CD14-positive monocyte (primary cell): ENCODE results near the gene SHD. TPM values are rescaled to one million over a fixed set of nuclear protein-coding genes. Genes with fewer than 3 reads are reported as not detected.

Experiments used
- DNase-seq, 3 donors: peaks; one replicate each; pipeline ENCODE4 v3.0.0-alpha.2; 2011 to 2022
- H2AFZ ChIP-seq: 2 replicates; pipeline ENCODE4 v1.6.0; 2012; ENCODE audit warnings: mild to moderate bottlenecking, low read depth, low read length, inconsistent platforms; ENCODE audit not compliant: insufficient read depth, poor library complexity, severe bottlenecking
- H3K27ac ChIP-seq, 2 donors: 1 replicate in 1 of 2; 2 replicates in 1 of 2; pipeline ENCODE4 v1.5.1; 2012 to 2013; ENCODE audit warnings: low read length in 2 of 2, control low read depth in 1 of 2, inconsistent platforms in 1 of 2, low read depth in 1 of 2, mild to moderate bottlenecking in 1 of 2
- H3K27me3 ChIP-seq, 2 donors: one replicate each; pipeline versions ENCODE4 v1.6.0 to v1.6.1; 2011 to 2013; ENCODE audit warnings: low read length in 2 of 2; ENCODE audit not compliant: control insufficient read depth in 2 of 2, insufficient read depth in 2 of 2
- H3K36me3 ChIP-seq, 2 donors: replicated peaks in 1 of 2; 1 replicate in 1 of 2; 2 replicates in 1 of 2; pipeline versions ENCODE4 v1.5.1 to v1.6.1; 2012 to 2013; ENCODE audit warnings: low read length in 2 of 2, control low read depth in 1 of 2, inconsistent platforms in 1 of 2, mild to moderate bottlenecking in 1 of 2; ENCODE audit not compliant: insufficient read depth in 2 of 2, control insufficient read depth in 1 of 2
- H3K4me1 ChIP-seq, 2 donors: 1 replicate in 1 of 2; 2 replicates in 1 of 2; pipeline versions ENCODE4 v1.5.1 to v1.6.1; 2012 to 2013; ENCODE audit warnings: low read length in 2 of 2, control low read depth in 1 of 2, inconsistent platforms in 1 of 2, mild to moderate bottlenecking in 1 of 2, moderate library complexity in 1 of 2; ENCODE audit not compliant: insufficient read depth in 2 of 2, control insufficient read depth in 1 of 2
- H3K4me2 ChIP-seq: replicated peaks from 2 replicates; pipeline ENCODE3; 2012; ENCODE audit warnings: low read length, moderate library complexity, mild to moderate bottlenecking; ENCODE audit not compliant: poor library complexity, severe bottlenecking; ENCODE audit errors: extremely low read depth
- H3K4me3 ChIP-seq, 3 experiments: fragments of 200-600 bp in 1 of 3; sonication (generic) in 1 of 3; replicated peaks in 1 of 3; 1 replicate in 2 of 3; 2 replicates in 1 of 3; pipeline ENCODE4 v1.5.1; 2011 to 2013; ENCODE audit warnings: low read length in 3 of 3, mild to moderate bottlenecking in 3 of 3, control low read depth in 2 of 3, low read depth in 2 of 3, inconsistent platforms in 1 of 3, moderate library complexity in 1 of 3
- H3K79me2 ChIP-seq: 2 replicates; pipeline ENCODE4 v1.6.0; 2012; ENCODE audit warnings: mild to moderate bottlenecking, control low read depth, inconsistent platforms, low read length, moderate library complexity; ENCODE audit not compliant: insufficient read depth
- H3K9ac ChIP-seq: 2 replicates; pipeline ENCODE4 v1.6.0; 2017; ENCODE audit warnings: low read length, mild to moderate bottlenecking; ENCODE audit not compliant: insufficient read depth, poor library complexity, severe bottlenecking
- H3K9me3 ChIP-seq, 2 donors: replicated peaks in 1 of 2; 1 replicate in 1 of 2; 2 replicates in 1 of 2; pipeline versions ENCODE4 v1.5.1 to v1.6.1; 2012 to 2013; ENCODE audit warnings: low read length in 2 of 2, control low read depth in 1 of 2; ENCODE audit not compliant: control insufficient read depth in 1 of 2, insufficient read depth in 1 of 2
- H4K20me1 ChIP-seq: 2 replicates; pipeline ENCODE4 v1.6.0; 2012; ENCODE audit warnings: mild to moderate bottlenecking, low read length, control low read depth, moderate library complexity; ENCODE audit not compliant: insufficient read depth
- H3K27ac Mint-ChIP-seq, 7 donors: one replicate each; pipeline ENCODE4 v1.8.0; 2020; ENCODE audit warnings: mild to moderate bottlenecking in 7 of 7, mixed read lengths in 7 of 7, moderate library complexity in 6 of 7, inconsistent platforms in 2 of 7
- H3K27me3 Mint-ChIP-seq, 3 donors: one replicate each; pipeline ENCODE4 v1.8.0; 2021 to 2022; ENCODE audit warnings: low read depth in 3 of 3, mild to moderate bottlenecking in 3 of 3, mixed read lengths in 3 of 3, moderate library complexity in 3 of 3, inconsistent platforms in 1 of 3
- H3K36me3 Mint-ChIP-seq, 2 donors: one replicate each; pipeline ENCODE4 v1.8.0; 2020; ENCODE audit warnings: mixed read lengths in 2 of 2, inconsistent platforms in 1 of 2, mild to moderate bottlenecking in 1 of 2
- H3K4me1 Mint-ChIP-seq: one replicate; pipeline ENCODE4 v1.8.0; 2020; ENCODE audit warnings: mild to moderate bottlenecking, mixed read lengths
- H3K4me3 Mint-ChIP-seq, 2 donors: one replicate each; pipeline ENCODE4 v1.8.0; 2020; ENCODE audit warnings: mild to moderate bottlenecking in 2 of 2, mixed read lengths in 2 of 2, moderate library complexity in 1 of 2
- H3K9me3 Mint-ChIP-seq, 7 donors: one replicate each; pipeline ENCODE4 v1.8.0; 2020 to 2022; ENCODE audit warnings: mixed read lengths in 7 of 7, mild to moderate bottlenecking in 6 of 7, moderate library complexity in 6 of 7, inconsistent platforms in 2 of 7
- CTCF ChIP-seq: fragments of 200-600 bp; IDR thresholded peaks from one replicate; pipeline ENCODE4 v1.8.0; 2022; ENCODE audit warnings: antibody characterized with exemption, mild to moderate bottlenecking
- WGBS: methylation state at CpG from one replicate; pipeline ENCODE4 v1.1.5; 2013; ENCODE audit warnings: missing lambda C conversion rate; ENCODE audit not compliant: insufficient coverage; 5-methylcytosine and 5-hydroxymethylcytosine counted together
- intact Hi-C, 2 donors: fragments of 100-400 bp; cut with micrococcal nuclease; formaldehyde crosslinking; loops; one replicate each; pipeline versions ENCODE4 v1.15.0 to v1.15.1; 2023
- polyA plus RNA-seq, 3 donors: library from polyadenylated mRNA; depleted of rRNA in 1 of 3; unstranded in 2 of 3; stranded (reverse) in 1 of 3; fragments of 300-500 nt in 2 of 3; fragments of >200 nt in 1 of 3; fragmentation: Illumina TruSeq in 2 of 3; gene quantifications; 1 replicate in 2 of 3; 2 replicates in 1 of 3; pipeline ENCODE4 v1.2.3, GENCODE V29; 2012 to 2021

Gene SHD
- polyA plus RNA-seq, 3 donors, result not detected

GRCh38 chr19:4337906-4338440, 58.9 kb downstream of the SHD start:
- TF ChIP-seq CTCF, result no peak
- H2AFZ ChIP-seq, result peak overlapping the region; percentile 96
- intact Hi-C loops, result loop anchor here in 1 of 2 donors (10.0 kb wide), 1 partner anchor 93 kb away; the partner anchor contains the start of gene YJU2
- peak overlapping the region in 1 of 2 donors; percentile 6 for H3K27ac ChIP-seq
- peak overlapping the region; percentile 46 to 76 (median 63) for H3K4me3 ChIP-seq
- DNase-seq, result no peak
- no peaks in the 10 kb centered on the region for H3K27me3 ChIP-seq
- H3K9ac ChIP-seq, result peak overlapping the region; percentile 49
- Mint-ChIP-seq H3K27ac (peak overlapping the region; percentile 13 to 85 (median 78)), H3K9me3 (peaks cover 0 to 7% (median 0%) of the 10 kb centered on the region in 7 donors), H3K4me1 (peaks cover 21% of the 10 kb centered on the region), H3K27me3 (peaks cover 1 to 14% (median 12%) of the 10 kb centered on the region in 3 donors), H3K36me3 (no peaks in the 10 kb centered on the region), H3K4me3 (peak overlapping the region; percentile 96 to 97)
- no peaks in the 10 kb centered on the region for H3K79me2 ChIP-seq
- 11% methylated on average over 10 of the region's 14 CpGs for WGBS
- H3K4me1 ChIP-seq, result peaks cover 17 to 24% of the 10 kb centered on the region in 2 donors
- peak overlapping the region; percentile 84 for H3K4me2 ChIP-seq
- H3K9me3 ChIP-seq, result no peaks in the 10 kb centered on the region
- H3K36me3 ChIP-seq, result no peaks in the 10 kb centered on the region
- no peaks in the 10 kb centered on the region for H4K20me1 ChIP-seq

- no peak for TF ChIP-seq CTCF
- peaks cover 17 to 27% of the 10 kb centered on the region in 2 donors for H3K4me1 ChIP-seq
- peak within 1 kb of the TSS; percentile 49 for H3K9ac ChIP-seq
- H3K79me2 ChIP-seq, result no peaks in the 10 kb centered on the region
- peak within 1 kb of the TSS in 1 of 2 donors; percentile 6 for H3K27ac ChIP-seq
- H4K20me1 ChIP-seq, result no peaks in the 10 kb centered on the region
- peak within 1 kb of the TSS; percentile 46 to 76 (median 63) for H3K4me3 ChIP-seq
- H3K9me3 Mint-ChIP-seq, result peaks cover 0 to 7% (median 0%) of the 10 kb centered on the region in 7 donors
- no peaks in the 10 kb centered on the region for H3K27me3 ChIP-seq
- peak within 1 kb of the TSS; percentile 96 to 97 for H3K4me3 Mint-ChIP-seq
- H3K4me1 Mint-ChIP-seq, result peaks cover 21% of the 10 kb centered on the region
- DNase-seq, result no peak
- peaks cover 1 to 14% (median 12%) of the 10 kb centered on the region in 3 donors for H3K27me3 Mint-ChIP-seq
- H3K4me2 ChIP-seq, result peak within 1 kb of the TSS; percentile 84
- H2AFZ ChIP-seq, result peak within 1 kb of the TSS; percentile 96
- no peaks in the 10 kb centered on the region for H3K36me3 ChIP-seq
- 75% methylated on average over 13 of the region's 27 CpGs for WGBS
- H3K9me3 ChIP-seq, result no peaks in the 10 kb centered on the region
- intact Hi-C loops, result loop anchor here in 1 of 2 donors (10.0 kb wide), 1 partner anchor 94 kb away; the partner anchor contains the start of gene YJU2
- no peaks in the 10 kb centered on the region for H3K36me3 Mint-ChIP-seq
- peak within 1 kb of the TSS; percentile 13 to 85 (median 78) for H3K27ac Mint-ChIP-seq
Measured at GRCh38 chr19:4338441-4339355, 59.6 kb downstream of the SHD start, which contains the start of gene STAP2. Gene STAP2 (minus strand): TSS chr19:4338827. CDS start chr19:4338753, 74 bp downstream.
